GM12873 (cell line): ENCODE data around the gene ARHGAP15.

ENCODE experiments used
- TF ChIP-seq, protein P1 (sequence below): IDR thresholded peaks from 2 replicates; pipeline ENCODE4 v1.5.1; 2012; ENCODE audit warnings: low read depth, mild to moderate bottlenecking, moderate library complexity, low read length, control low read depth; ENCODE audit not compliant: insufficient read depth; ENCODE audit errors: missing control alignments

ARHGAP15 gene

DNA sequence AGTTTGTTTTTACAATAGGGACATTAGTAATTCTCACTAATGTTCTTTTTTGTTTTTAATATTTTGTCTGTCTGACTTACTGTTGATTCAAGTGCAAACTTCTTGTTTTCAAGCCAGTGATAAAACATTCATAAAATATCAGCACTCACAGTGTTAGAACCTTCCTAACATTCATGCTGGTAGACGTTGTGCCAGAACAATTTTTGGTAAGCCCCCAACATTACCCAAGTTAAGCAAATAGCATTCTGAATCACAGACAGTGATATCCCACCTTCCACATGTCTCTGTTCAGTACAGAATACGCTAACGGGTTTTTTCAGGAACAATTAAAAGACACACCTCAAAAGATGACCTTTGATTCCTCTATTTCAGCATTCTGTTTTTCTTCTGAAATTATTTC lies 390.3 kb downstream of the ARHGAP15 start:
- TF ChIP-seq, protein P1, sequence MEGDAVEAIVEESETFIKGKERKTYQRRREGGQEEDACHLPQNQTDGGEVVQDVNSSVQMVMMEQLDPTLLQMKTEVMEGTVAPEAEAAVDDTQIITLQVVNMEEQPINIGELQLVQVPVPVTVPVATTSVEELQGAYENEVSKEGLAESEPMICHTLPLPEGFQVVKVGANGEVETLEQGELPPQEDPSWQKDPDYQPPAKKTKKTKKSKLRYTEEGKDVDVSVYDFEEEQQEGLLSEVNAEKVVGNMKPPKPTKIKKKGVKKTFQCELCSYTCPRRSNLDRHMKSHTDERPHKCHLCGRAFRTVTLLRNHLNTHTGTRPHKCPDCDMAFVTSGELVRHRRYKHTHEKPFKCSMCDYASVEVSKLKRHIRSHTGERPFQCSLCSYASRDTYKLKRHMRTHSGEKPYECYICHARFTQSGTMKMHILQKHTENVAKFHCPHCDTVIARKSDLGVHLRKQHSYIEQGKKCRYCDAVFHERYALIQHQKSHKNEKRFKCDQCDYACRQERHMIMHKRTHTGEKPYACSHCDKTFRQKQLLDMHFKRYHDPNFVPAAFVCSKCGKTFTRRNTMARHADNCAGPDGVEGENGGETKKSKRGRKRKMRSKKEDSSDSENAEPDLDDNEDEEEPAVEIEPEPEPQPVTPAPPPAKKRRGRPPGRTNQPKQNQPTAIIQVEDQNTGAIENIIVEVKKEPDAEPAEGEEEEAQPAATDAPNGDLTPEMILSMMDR = no peak

DNA sequence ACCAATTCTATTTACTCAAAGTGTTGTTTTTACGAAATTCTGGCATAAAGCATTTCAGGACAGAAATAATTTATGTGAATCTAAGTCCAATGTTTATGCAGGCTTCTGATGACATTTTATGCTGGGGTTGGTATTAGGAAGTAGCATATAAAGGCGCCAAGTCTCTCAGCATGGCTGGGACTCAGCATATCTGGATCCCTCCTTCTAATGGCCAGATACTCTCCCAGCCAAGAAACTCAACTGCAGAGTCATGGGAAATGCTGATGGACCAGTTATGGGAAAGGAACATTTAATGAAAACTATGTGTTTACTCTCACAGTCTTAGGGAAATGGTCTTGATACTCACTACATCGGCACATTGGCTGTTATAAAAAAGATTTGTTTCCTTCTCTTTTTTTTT lies 392.2 kb downstream of the ARHGAP15 start:
- TF ChIP-seq, protein P1 = no peak

DNA sequence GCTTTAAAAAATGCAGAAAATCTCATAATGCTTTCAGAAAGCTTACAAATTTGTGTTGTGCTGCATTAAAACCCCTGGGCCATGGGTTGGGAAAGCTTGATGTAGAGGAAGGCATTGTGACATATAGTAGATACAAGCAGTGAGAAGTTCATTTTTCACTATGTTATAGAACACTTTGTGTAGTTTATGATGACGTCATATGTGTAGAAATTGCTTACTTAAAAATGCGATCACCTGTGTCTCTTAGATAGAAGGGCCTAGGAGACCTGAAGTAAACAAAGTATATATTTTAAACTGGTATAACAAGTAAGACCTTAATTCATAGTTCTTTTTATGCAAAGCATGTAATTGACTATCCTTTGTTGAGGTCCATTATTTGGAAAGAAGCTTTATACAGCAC lies 393.5 kb downstream of the ARHGAP15 start:
- TF ChIP-seq, protein P1 = no peak

DNA sequence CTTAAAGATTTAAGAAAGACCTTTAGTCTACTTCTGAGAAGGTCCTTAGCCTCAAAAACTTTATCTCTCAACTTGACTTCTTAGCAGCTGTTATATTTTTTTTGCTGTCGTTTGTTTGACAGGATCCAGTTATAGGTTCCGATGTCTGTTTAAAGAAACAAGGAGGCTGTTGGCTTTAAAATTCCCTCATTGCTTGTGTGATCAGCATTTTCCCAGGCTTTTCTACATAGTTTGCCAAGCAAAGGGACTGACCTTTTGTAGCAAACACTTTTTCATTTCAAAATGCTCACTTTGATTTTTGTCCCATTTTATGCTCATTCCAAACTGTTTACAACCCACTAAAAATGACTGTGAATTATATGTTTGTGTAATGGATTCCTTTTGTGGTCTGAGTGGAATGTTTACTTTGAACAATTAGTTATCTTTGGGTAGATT lies 394.9 kb downstream of the ARHGAP15 start:
- TF ChIP-seq, protein P1 = no peak

DNA sequence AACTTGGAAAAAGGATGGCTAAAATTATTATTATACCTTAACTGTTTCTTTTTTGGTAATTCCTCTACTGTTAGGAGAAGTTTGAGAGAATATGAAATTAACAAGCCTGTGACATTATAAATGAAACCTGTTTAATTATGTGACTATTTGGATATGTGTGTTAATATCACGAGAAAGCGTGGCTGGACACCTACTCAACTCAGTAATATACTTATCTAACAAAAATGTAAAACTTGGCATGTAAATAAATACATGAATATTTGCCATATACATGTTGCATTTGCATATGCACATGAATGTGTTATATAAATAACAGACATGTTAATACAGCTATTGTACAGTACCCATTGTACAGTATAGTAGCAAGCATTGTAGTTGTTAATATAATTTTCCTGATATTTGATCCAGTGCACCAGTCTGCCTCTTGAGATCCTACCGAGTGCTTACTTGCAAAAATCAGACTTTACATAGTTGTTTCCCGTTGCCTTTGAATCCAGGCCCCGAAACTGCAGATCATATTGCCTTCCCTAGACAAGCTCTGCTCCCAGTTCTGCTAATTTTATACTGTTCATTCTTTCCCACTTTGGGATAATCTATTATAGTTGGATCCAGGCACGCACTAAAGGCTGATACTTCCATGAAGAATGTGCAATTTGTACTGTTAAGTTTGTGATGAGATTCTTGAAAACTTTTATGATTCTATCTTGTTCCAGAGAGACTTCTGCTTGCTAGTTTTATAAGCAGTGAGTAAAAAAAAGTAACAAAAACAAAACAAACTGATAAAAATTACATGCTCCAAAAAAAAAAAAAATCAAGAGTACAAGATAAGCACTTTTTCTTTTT lies 395.6 kb downstream of the ARHGAP15 start:
- TF ChIP-seq, protein P1 = no peak

DNA sequence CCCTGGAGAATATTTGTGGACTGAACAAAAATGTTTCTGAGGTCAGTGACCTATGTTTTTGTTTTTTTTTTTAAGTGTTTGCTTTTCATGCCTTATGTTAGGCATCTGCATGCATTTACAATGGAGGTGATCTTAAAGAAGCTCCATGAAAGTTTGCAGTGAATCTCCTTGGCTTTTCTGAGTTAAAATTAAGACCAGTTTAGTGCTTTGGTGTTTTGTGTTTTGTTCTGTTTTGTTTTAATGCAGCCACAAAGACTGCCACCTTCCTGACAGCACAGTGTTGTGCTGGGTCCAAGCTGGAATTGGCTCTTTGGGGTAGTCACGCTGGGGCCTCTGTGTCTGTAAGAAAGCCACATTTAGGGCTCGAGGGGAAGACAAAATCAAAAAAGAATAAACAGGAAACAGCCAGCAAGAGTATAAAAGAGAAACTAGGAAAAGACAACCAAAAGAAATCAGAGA lies 396.2 kb downstream of the ARHGAP15 start:
- TF ChIP-seq, protein P1 = no peak

DNA sequence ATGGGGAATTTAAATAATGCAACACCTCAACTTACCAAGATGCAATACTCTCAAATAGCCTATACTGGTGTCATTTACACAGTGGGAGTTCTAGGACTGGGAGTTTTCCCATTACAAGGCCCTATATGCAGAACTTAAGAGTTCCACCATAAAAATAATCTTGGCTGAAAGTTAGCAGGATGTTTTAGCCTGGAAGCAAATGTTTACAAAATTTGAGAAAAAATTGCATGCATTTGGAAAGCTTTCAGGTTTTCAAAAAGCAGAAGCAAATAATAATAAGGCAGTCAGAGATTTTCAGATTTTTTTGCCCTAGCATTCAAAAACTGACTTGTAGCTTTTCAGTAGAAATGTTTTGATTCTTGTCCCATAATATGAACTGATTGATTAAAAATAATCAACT lies 397.3 kb downstream of the ARHGAP15 start:
- TF ChIP-seq, protein P1 = no peak
